Measurements from ENCODE around the gene SQSTM1. TPM values are rescaled to one million over a fixed set of nuclear protein-coding genes. Genes with fewer than 3 reads are reported as not detected.

SQSTM1 gene
- total RNA-seq, 3 donors from 2014 or later (not counting 1 experiment from before 2014, with no cell fraction given): 474 to 707 (median 657) TPM

DNA sequence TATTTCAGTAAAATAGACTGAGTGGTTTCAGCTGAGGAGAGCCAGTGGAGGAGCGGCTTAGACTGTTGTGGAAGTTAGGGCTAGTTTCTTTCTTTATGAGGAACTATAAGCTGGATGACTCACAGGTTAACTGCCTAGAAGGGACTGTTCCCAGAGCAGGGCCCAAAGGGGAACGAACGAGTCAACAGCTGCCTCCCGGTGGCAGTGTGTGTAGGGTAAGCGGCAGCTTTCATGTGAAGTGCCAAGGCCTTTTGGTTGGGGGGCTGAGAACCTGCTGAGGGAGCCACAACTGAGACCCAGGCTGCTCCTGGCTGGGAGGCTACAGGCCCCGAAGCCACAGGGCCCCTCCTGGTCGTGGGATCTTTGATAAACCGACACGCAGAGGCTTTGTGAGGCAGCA, 7.0 kb downstream of the SQSTM1 start:
- ATAC-seq: peak; percentile 9 to 49 (median 37)
- intact Hi-C loops (cut with micrococcal nuclease): no loop called here

DNA sequence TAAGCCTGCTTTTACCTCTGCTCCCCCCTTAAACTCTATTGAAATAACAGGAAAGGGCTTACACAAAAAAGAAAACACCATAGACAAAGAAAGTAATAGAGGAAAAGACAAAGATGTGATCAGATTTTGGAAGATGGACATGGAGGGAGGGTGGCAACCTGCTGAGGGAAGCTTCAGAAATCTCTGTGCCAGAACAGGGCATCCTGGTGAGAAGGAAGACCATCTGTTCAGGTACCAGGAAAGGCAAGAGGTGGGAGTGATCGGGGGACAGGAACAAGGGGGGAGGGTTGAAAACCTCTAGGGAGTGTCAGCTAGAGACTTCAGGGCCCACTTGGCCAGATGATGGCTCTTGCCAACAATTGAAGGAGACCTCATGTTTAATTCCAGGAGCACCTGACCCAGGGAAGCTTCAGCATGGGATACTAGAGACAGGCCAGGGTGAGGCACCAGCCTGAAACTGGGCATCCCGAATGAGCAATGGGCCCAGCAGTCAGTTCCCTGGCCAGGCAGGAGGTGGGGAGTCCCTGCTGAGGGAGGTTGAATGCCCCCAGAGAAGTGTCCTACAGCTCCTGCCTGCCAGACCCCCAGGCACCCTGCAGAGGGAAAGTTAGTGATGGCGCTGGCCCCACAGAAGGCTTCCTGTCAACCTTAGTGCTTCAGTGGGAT, 8.2 kb downstream of the SQSTM1 start:
- H3K9me3 ChIP-seq (ENCODE audit: control insufficient read depth, insufficient read depth, low read length): no peaks in the 10 kb centered on the region
- Mint-ChIP-seq H3K27ac (peak overlapping the region; percentile 9 to 77), H3K4me1 (peaks cover 39 to 43% of the 10 kb centered on the region in 2 donors), H3K4me3 (peak overlapping the region; percentile 28), H3K27me3 (ENCODE audit: low read depth in 2 of 2) (no peaks in the 10 kb centered on the region), H3K9me3 (no peaks in the 10 kb centered on the region), H3K36me3 (peaks cover 29% of the 10 kb centered on the region)
- H3K4me1 ChIP-seq (ENCODE audit: control insufficient read depth, insufficient read depth, low read length): peaks cover 11% of the 10 kb centered on the region
- H3K27me3 ChIP-seq (ENCODE audit: control insufficient read depth, insufficient read depth, low read length): no peaks in the 10 kb centered on the region
- intact Hi-C loops (cut with micrococcal nuclease): no loop called here
- WGBS (ENCODE audit: insufficient coverage): 99% methylated on average over 3 of the region's 3 CpGs
- H3K27ac ChIP-seq (ENCODE audit: low read length): no peak overlapping the region
- no peak overlapping the region for H3K4me3 ChIP-seq (ENCODE audit: low read length)
- TF ChIP-seq, protein P1, sequence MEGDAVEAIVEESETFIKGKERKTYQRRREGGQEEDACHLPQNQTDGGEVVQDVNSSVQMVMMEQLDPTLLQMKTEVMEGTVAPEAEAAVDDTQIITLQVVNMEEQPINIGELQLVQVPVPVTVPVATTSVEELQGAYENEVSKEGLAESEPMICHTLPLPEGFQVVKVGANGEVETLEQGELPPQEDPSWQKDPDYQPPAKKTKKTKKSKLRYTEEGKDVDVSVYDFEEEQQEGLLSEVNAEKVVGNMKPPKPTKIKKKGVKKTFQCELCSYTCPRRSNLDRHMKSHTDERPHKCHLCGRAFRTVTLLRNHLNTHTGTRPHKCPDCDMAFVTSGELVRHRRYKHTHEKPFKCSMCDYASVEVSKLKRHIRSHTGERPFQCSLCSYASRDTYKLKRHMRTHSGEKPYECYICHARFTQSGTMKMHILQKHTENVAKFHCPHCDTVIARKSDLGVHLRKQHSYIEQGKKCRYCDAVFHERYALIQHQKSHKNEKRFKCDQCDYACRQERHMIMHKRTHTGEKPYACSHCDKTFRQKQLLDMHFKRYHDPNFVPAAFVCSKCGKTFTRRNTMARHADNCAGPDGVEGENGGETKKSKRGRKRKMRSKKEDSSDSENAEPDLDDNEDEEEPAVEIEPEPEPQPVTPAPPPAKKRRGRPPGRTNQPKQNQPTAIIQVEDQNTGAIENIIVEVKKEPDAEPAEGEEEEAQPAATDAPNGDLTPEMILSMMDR (IDR thresholded peaks at IDR 0.05): no peak
- ATAC-seq (no peak), DNase-seq (no peak)
- H3K36me3 ChIP-seq (ENCODE audit: control insufficient read depth, insufficient read depth, low read length): peaks cover 82% of the 10 kb centered on the region

More for the DNA sequence above, 7.0 kb downstream of the SQSTM1 start:
- H3K36me3 Mint-ChIP-seq: peaks cover 23% of the 10 kb centered on the region
- 62% methylated on average over 9 of the region's 9 CpGs for WGBS (ENCODE audit: insufficient coverage)
- Histone ChIP-seq H3K27ac (ENCODE audit: low read length) (no peak overlapping the region), H3K9me3 (ENCODE audit: control insufficient read depth, insufficient read depth, low read length) (no peaks in the 10 kb centered on the region), H3K27me3 (ENCODE audit: control insufficient read depth, insufficient read depth, low read length) (no peaks in the 10 kb centered on the region), H3K4me3 (ENCODE audit: low read length) (no peak overlapping the region), H3K36me3 (ENCODE audit: control insufficient read depth, insufficient read depth, low read length) (peaks cover 78% of the 10 kb centered on the region), H3K4me1 (ENCODE audit: control insufficient read depth, insufficient read depth, low read length) (peaks cover 21% of the 10 kb centered on the region)
- peak in 1 of 2 donors; percentile 29 for DNase-seq
- peak overlapping the region; percentile 65 to 77 for H3K27ac Mint-ChIP-seq
- TF ChIP-seq, protein P1 (IDR thresholded peaks at IDR 0.05): no peak
- no peaks in the 10 kb centered on the region for H3K9me3 Mint-ChIP-seq
- peaks cover 36 to 38% of the 10 kb centered on the region in 2 donors for H3K4me1 Mint-ChIP-seq
- H3K27me3 Mint-ChIP-seq (ENCODE audit: low read depth in 2 of 2): no peaks in the 10 kb centered on the region
- H3K4me3 Mint-ChIP-seq: peak overlapping the region; percentile 25

DNA sequence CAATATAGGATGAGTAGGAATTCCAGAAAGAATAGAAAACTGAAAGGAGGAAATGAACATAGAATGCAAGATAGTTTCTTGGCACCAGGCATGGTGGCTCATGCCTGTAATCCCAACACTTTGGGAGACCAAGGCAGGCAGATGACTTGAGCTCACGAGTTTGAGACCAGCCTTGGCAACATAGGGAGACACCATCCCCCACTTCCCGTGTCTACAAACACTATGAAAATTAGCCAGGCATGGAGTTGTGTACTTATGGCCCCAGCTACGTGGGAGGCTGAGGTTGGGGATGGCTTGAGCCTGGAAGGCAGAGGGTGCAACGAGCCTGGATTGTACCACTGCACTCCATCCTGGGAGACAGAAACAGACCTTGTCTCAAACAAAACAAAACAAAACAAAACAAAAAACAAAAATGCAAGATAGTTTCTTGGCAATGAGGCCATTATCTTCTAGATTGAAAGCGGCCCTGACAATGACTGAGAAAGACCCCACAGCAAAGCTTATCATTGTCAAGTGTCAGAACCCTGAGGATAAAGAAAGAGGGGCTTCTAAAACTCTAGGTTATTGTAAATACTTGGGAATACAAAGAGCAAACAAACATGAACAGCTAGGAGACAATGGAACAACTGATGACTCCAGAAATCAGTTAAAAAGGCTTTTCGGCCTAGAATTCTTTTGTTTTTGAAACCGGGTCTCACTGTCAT, 9.2 kb downstream of the SQSTM1 start:
- H3K4me1 ChIP-seq (ENCODE audit: control insufficient read depth, insufficient read depth, low read length): peaks cover 9% of the 10 kb centered on the region
- ATAC-seq (no peak), DNase-seq (no peak)
- TF ChIP-seq, protein P1 (IDR thresholded peaks at IDR 0.05): no peak
- H3K27ac ChIP-seq (ENCODE audit: low read length): no peak overlapping the region
- no peaks in the 10 kb centered on the region for H3K9me3 Mint-ChIP-seq
- no peaks in the 10 kb centered on the region for H3K27me3 ChIP-seq (ENCODE audit: control insufficient read depth, insufficient read depth, low read length)
- peak overlapping the region; percentile 19 to 77 for H3K27ac Mint-ChIP-seq
- 92% methylated on average over 7 of the region's 7 CpGs for WGBS (ENCODE audit: insufficient coverage)
- peaks cover 29 to 34% of the 10 kb centered on the region in 2 donors for H3K4me1 Mint-ChIP-seq
- peaks cover 75% of the 10 kb centered on the region for H3K36me3 ChIP-seq (ENCODE audit: control insufficient read depth, insufficient read depth, low read length)
- no peak overlapping the region for H3K4me3 ChIP-seq (ENCODE audit: low read length)
- H3K4me3 Mint-ChIP-seq: peak overlapping the region; percentile 13
- H3K36me3 Mint-ChIP-seq: peaks cover 24% of the 10 kb centered on the region
- no peaks in the 10 kb centered on the region for H3K27me3 Mint-ChIP-seq (ENCODE audit: low read depth in 2 of 2)
- no peaks in the 10 kb centered on the region for H3K9me3 ChIP-seq (ENCODE audit: control insufficient read depth, insufficient read depth, low read length)
- intact Hi-C loops (cut with micrococcal nuclease): no loop called here
